Mucosa of descending colon (tissue), 3 donors: Measurements from ENCODE around the gene KAT6B. TPM values are rescaled to one million over a fixed set of nuclear protein-coding genes. Genes with fewer than 3 reads are reported as not detected.
A peak's percentile ranks its signal among the peaks of the same experiment; 100 is the strongest.

Experiments
- ATAC-seq: fragments of 200-7000 bp; cut with Tn5 transposase; one replicate; pipeline ENCODE4 v1.9.1; 2020; ENCODE audit warnings: mild to moderate bottlenecking, moderate library complexity
- DNase-seq, 3 donors: peaks; one replicate each; pipeline ENCODE4 v3.0.0-alpha.2; 2020
- H3K36me3 ChIP-seq: fragments of 200-600 bp; one replicate; pipeline ENCODE4 v1.8.0; 2021; ENCODE audit warnings: low read depth, mild to moderate bottlenecking
- H3K4me1 ChIP-seq: fragments of 200-600 bp; one replicate; pipeline ENCODE4 v1.8.0; 2021; ENCODE audit warnings: low read depth, mild to moderate bottlenecking
- H3K4me3 ChIP-seq: fragments of 200-600 bp; one replicate; pipeline ENCODE4 v1.8.0; 2021; ENCODE audit warnings: mild to moderate bottlenecking
- H3K9me3 ChIP-seq: fragments of 200-600 bp; one replicate; pipeline ENCODE4 v1.8.0; 2021; ENCODE audit warnings: mild to moderate bottlenecking
- CTCF ChIP-seq: fragments of 200-600 bp; IDR thresholded peaks from one replicate; pipeline ENCODE4 v1.8.0; 2022; ENCODE audit warnings: antibody characterized with exemption, mild to moderate bottlenecking
- intact Hi-C, 2 donors: fragments of 100-400 bp; cut with DNase I in 1 of 2; cut with micrococcal nuclease in 1 of 2; formaldehyde crosslinking; loops; one replicate each; pipeline versions ENCODE4 v1.11.0 to v1.11.1; 2022; cut with DNase I, micrococcal nuclease
- total RNA-seq, 3 donors: library from RNA; stranded (reverse); fragmentation: NEBNext Ultra II Directional in 2 of 3; extraction: Animal tissue kit (Norgen Biotek cat#: 25700) in 2 of 3; gene quantifications; one replicate each; pipeline versions ENCODE4 v1.2.1 to v1.2.4, GENCODE V29; 2021 to 2023
- donor health status: DM: no; HTN: no; CAD: no; lungs with moderate emphysema.
- donor health status: DM: no; HTN: no; CAD: no.
- donor health status: DM: no; HTN: yes; CAD: no.

The KAT6B gene
- total RNA-seq, 3 donors from 2014 or later: 29.5 to 60.5 (median 39.3) TPM

GRCh38 chr10:74924251-74924963, 98.0 kb downstream of the KAT6B start:
- DNase-seq (no peak), ATAC-seq (peak; percentile 80)
- no peak for TF ChIP-seq CTCF
- no peaks in the 10 kb centered on the region for H3K36me3 ChIP-seq
- intact Hi-C loops: no loop called here
- H3K4me3 ChIP-seq: no peak overlapping the region
- H3K9me3 ChIP-seq: peaks cover 2% of the 10 kb centered on the region
- peaks cover 16% of the 10 kb centered on the region for H3K4me1 ChIP-seq

DNA sequence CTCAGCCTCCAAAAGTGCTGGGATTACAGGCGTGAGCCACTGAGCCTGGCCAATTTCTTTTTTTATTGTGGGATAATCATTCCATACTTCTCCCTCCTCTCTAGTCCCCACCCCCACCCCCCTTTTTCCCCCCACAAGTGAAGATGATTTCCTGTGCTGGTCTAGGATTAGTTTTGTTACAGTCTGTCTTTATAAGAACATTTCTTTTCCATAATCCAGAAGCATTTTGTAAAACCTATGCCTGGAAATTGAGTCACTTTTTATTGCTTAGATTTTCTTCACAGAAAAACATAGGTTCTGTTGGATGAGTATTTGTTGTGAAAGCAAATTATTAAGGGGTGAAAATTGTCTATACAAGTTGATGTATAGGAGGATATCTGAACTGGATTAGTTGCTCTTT, 98.9 kb downstream of the KAT6B start:
- Histone ChIP-seq H3K4me1 (peaks cover 16% of the 10 kb centered on the region), H3K4me3 (no peak overlapping the region), H3K9me3 (no peaks in the 10 kb centered on the region), H3K36me3 (no peaks in the 10 kb centered on the region)
- ATAC-seq (no peak), DNase-seq (no peak)
- intact Hi-C loops: no loop called here
- TF ChIP-seq CTCF: no peak

- H3K36me3 ChIP-seq: no peaks in the 10 kb centered on the region
- H3K4me3 ChIP-seq: no peak overlapping the region
- ATAC-seq: no peak
- intact Hi-C loops: no loop called here
- peaks cover 16% of the 10 kb centered on the region for H3K4me1 ChIP-seq
- no peak for TF ChIP-seq CTCF
- no peaks in the 10 kb centered on the region for H3K9me3 ChIP-seq
- DNase-seq: no peak
Observed at GRCh38 chr10:74925708-74926107, 99.3 kb downstream of the KAT6B start.

- no peak overlapping the region for H3K4me3 ChIP-seq
- ATAC-seq (peak; percentile 47), DNase-seq (no peak)
- H3K36me3 ChIP-seq: no peaks in the 10 kb centered on the region
- intact Hi-C loops: no loop called here
- TF ChIP-seq CTCF: no peak
- peaks cover 16% of the 10 kb centered on the region for H3K4me1 ChIP-seq
- H3K9me3 ChIP-seq: no peaks in the 10 kb centered on the region
Observed at GRCh38 chr10:74926791-74927585, 100.6 kb downstream of the KAT6B start.

GRCh38 chr10:74927701-74928100, 101.3 kb downstream of the KAT6B start:
- peaks cover 16% of the 10 kb centered on the region for H3K4me1 ChIP-seq
- no peak for ATAC-seq

More at GRCh38 chr10:74927701-74928100, 101.3 kb downstream of the KAT6B start:
- TF ChIP-seq CTCF: no peak
- no peak overlapping the region for H3K4me3 ChIP-seq
- DNase-seq: no peak
- no peaks in the 10 kb centered on the region for H3K9me3 ChIP-seq
- intact Hi-C loops: no loop called here
- H3K36me3 ChIP-seq: no peaks in the 10 kb centered on the region
